Vagina (tissue), 2 donors: ENCODE measurements around the gene TOP3A.

ENCODE experiments used
- CTCF ChIP-seq, 3 experiments: fragments of 450-650 bp in 2 of 3; fragments of 200-600 bp in 1 of 3; sonication (generic) in 1 of 3; IDR thresholded peaks; one replicate each; pipeline ENCODE4 v1.5.1; 2017 to 2019; ENCODE audit warnings: antibody characterized with exemption in 3 of 3, mild to moderate bottlenecking in 2 of 3, moderate library complexity in 2 of 3
- POLR2A ChIP-seq, 2 donors: fragments of 450-650 bp; IDR thresholded peaks; one replicate each; pipeline ENCODE4 v1.6.1; 2017; ENCODE audit warnings: antibody characterized with exemption in 2 of 2, mild to moderate bottlenecking in 2 of 2, moderate library complexity in 2 of 2
- POLR2AphosphoS5 ChIP-seq, 2 donors: sonication (generic); formaldehyde crosslinking; IDR thresholded peaks; one replicate each; pipeline ENCODE4 v1.9.0; 2017; ENCODE audit warnings: antibody characterized with exemption in 2 of 2, mild to moderate bottlenecking in 2 of 2, low read depth in 1 of 2; ENCODE audit not compliant: insufficient read depth in 1 of 2

DNA sequence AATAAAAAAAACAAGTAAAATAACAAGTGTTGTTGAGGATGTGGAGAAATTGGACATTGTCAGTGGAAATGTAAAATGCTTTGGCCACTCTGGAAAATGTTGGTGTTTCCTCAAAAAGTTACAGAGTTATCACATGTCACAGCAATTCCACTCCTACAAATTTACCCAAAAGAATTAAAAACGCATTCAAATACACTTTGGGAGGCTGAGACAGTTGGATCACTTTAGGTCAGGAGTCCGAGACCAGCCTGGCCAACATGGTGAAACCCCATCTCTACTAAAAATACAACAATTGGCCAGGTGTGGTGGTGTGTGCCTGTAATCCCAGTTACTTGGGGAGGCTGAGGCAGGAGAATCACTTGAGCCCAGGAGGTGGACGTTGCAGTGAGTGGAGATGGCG lies 5.6 kb downstream of the TOP3A start:
- TF ChIP-seq CTCF (IDR thresholded peaks at IDR 0.05) = no peak
- TF ChIP-seq POLR2A (IDR thresholded peaks at IDR 0.05) = no peak
- no peak for TF ChIP-seq POLR2AphosphoS5 (IDR thresholded peaks at IDR 0.05; ENCODE audit: insufficient read depth in 1 of 2, low read depth in 1 of 2)
